ENCODE measurements around the gene GNB1.
"Not testable (repeated sequence)": the region's sequence is repeated elsewhere in the genome, so short reads cannot be mapped to it uniquely, and the experiment has no call there.

GNB1 gene

DNA sequence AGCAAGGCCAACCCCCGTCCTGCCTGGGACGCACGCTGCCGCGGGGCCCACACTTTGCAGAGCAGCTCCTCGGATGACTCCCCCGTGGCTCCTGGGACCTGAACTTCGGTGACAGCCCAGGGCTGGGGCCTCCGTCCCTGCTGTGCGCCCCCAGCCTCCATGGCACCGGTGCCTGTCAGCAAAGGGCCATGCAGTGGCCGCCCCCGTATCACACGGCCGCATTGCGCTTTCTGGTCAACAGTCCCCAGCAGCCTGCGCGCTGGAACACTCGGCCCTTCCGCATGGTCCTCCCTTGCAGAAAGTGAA is 130.6 kb downstream of the GNB1 start:
- no peak for DNase-seq (ENCODE audit: low read depth)

DNA sequence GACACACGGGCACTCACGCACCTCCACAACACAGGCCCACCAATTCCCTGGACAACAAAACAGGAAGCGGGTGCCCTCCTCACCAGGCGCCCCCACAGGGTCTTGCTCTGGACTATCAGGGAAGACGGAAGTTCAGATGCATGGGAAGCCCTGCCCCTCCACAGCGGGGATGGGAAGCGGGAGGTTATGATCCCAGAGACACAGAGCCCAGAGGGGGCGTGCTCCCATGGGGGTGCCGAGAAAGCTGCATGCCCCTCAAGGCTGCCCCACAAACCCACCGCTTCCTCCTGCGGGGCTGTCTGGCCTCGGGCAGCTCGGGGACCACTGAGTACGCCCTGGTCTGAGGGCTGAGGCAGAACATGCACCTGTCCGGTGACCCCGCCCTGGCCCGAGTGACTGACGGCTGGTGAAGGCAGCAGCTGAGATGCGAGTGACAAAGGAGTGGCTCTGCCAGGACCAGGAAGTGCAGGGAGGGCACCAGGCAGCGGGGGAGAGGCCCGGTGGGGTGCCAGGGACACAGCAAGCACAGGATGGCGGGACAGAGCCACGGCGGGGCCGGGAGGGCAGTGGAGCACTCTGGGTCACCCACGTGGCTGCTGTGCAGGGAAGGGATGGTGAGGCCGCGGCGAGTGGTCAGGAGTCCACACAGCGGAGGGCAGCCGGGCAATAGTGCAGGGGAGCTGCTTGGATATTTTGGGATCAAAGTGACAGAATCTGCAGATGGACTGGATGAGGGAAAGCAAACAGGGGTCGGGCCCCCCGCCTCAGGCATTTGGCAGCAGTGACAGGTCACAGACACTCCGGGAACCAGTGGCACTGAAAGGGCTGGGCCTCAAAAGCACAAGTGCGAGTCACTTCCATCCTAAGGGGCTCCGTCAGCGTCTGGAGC is 131.2 kb downstream of the GNB1 start:
- no peak for DNase-seq (ENCODE audit: low read depth)

DNA sequence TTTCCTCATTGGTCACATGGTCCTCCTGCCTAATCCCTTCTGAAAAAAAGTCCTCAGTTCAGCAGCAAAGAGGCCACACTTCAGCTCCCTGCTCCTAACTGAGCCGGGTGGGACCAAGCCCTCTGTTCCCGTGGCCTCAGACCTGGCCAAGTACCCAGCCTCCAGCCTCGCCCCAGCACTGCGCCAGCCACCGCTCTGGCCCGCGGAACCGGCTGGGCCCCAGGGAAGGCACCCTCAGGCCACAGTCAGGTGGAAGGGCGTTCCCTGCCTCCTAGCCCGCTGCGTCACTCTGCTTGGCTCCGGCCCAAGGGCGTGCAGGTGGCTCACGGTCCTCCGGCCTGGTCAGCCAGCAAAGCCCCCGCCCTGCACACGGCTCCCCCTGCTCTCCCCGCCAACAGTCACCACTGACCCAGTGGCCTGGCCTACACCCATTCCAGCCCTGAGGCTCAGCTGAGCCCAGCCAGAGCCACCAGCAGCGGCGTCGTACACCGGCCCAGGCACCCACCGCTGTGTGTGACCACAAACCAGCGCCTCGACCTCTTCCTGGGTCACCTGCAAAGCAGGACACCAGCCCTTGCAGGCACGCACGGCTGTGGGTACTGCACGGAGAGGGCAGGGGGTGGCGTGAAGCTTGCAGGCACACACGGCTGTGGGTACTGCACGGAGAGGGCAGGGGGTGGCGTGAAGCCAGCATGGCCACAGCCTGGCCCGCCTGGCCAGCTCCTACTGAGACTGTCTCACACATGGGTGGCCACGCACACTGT is 132.0 kb downstream of the GNB1 start:
- no peak for DNase-seq (ENCODE audit: low read depth)

DNA sequence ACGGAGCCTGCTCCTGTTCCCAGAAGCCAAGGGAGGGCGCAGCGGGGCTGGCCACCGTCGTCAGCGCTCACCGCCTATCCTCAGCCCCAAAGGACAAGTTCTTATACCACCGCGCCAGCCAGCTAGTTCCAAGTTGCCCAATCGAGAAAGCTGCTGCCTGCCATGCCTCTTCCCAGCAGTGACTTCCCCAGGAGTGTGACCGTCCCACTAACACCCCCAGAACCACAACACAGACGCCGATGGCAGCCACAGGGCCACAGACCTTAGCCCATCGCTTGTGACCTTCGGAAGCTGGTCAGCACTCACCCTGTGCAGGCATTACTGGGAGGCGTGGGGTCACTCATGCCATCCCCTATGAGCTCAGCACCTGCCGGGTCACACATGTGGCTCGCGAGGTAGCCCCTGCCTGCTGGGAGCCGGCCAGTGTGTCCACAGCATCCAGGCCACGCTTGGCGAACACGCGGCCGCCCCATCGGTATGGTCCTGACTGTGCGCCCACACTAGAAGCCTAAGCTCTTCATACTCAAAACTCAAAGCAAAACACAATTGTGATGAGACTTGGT is 132.7 kb downstream of the GNB1 start:
- no peak for DNase-seq (ENCODE audit: low read depth)

DNA sequence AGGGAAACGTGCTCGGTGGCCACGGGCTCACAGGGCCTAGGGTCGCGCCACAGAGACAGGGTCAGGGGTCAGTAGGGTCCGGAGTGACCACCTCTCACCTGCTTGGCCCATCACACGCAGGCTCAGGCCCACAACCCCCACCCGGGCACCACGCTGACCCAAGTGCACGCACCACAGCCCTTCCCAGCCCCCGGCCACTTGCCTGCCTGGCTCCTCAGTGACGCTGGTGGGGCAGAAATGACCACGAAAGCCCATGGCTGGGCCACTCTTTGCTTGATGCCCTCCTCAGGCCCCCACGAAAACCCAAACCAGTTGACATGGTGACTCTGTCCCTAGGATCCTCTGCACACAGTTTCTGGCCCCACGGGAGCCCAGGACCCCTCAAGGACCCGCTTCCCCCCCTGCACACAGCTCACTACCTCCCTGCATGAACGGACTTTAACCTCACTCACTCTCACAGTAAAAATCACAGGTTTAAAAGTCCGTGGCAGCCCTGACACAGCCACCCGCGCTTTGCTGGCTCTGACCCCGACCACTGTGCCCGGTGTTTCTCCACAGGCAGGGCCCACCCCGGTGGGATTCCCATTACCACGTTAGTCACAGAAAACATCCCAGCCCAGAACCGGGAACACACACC is 133.3 kb downstream of the GNB1 start:
- DNase-seq (ENCODE audit: low read depth): no peak

DNA sequence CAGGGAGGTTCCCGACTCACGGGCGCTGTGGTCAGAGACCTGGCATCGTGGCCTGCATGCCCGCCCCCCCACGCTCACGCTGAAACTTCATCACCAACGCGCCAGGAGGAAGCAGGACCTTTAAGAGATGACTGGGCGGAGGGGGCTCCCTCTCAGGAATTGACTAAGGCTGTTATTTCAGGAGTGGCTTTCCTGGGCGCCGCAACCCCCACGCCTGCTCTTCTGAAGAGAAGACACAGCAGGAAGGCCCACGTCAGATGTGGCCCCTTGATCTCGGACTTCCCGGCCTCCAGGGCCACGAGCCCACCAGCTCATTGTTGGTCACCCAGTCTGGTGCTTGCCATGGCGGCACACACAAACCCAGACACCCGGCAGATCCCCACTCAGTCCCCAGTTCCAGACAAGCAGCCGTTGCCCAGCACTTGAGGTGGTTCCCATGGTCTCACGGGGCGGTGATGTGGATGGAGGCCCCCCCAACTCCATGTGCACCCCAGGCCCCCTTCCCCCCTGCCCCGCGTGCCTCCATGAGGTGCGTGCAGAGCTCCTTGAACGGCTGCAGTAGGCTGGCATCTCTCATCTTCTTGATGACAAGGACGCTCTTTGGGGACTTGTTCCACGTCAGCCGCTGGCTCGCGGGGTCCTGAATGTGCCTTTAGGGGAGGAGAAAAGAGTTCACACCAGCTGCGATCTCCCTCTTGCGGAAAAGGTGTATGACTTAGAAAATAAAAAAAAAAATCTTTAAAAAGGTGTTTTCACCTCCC is 134.0 kb downstream of the GNB1 start:
- no peak for DNase-seq (ENCODE audit: low read depth)

DNA sequence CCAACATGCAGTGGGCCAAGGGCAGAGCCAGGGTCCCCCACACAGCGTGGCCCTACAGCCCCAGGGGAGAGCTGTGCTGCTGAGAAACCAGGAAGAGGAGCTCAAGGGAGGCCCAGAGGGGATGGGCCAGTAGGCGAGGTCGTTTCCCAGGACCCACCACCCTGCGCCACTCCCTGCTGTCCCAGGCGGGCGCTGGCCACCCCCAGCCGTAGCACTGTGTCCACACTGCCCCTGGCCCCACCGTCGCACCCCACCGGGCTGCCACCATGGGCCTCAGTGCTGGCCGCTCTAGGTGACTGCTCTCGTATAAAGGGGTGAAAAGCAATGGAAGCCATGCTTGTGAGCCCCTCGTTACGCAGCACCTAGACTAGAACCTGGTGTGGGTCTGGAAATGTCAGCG is 135.0 kb downstream of the GNB1 start:
- DNase-seq (ENCODE audit: low read depth): no peak

DNA sequence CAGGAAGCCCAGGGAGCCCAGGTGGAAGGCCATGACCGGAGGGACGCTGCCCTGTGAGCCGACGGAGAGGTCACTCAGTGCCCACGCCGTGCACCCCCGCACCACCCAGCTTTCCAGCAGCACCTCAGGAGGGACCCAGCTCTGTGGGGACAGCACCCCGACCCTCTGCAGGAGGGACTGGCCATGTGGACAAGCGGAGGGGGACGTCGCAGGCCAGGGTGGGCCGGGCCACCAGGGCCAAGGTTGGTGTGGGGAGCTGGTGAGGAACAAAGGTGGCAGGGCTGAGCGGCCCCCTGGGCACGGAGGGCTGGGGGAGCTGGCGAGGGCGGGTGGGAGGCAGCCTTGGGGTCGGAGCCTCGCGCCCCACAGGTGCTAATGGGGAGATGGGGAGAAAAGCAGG is 135.5 kb downstream of the GNB1 start:
- no peak for DNase-seq (ENCODE audit: low read depth)

DNA sequence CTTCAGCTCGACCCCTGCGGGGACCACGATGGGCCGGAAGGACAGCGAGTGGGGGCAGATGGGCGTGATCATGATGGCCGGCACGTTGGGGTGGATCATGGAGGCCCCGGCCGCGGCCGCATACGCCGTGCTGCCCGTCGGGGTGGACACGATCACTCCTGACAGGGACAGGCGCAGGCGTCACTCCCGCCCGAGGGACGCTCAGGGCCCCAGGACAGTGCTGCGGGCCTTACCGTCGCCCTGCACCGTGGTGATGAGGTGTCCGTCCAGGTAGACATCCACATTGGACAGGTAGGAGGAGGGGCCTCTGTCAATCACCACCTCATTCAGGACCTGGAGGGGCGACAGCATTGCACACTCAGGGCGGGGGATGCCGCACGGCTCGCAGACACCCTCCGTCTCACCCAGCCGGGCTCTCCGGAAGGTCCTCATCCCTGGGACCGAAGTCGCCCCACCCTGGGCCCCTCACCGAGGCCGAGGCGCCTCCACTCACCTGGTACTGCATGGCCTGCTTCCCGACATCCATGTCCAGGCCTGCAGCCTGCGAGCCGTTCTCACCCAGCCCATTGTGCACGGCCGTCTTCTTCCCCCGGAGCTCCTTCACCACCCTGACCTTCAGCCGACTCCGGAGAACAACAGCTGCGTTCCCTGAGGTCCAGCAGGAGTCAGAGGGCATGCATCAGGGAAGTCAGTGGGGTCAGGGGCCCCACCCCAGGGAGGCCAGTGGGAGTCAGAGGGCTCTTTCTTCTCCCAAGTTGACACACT is 136.7 kb downstream of the GNB1 start:
- DNase-seq (ENCODE audit: low read depth): no peak

DNA sequence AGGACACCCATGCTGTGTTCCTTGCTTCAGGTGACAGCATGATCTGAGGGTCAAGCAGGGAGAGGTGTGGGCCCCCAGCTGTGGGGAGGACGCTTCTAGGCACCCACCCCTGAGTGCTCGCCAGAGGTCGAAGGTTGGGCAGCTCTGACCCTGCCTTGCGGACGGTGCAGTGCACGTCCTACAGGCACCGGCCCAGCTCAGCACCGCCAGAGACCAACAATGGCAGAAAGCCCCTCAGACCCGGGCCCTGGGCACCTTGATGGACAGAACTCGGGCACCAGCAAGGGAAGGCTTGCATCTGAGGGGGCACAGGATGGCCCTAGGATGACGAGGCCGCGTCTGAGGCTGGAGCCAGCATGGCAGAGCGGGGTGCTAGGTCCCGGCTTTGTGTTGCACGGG is 137.3 kb downstream of the GNB1 start:
- DNase-seq (ENCODE audit: low read depth): no peak

DNA sequence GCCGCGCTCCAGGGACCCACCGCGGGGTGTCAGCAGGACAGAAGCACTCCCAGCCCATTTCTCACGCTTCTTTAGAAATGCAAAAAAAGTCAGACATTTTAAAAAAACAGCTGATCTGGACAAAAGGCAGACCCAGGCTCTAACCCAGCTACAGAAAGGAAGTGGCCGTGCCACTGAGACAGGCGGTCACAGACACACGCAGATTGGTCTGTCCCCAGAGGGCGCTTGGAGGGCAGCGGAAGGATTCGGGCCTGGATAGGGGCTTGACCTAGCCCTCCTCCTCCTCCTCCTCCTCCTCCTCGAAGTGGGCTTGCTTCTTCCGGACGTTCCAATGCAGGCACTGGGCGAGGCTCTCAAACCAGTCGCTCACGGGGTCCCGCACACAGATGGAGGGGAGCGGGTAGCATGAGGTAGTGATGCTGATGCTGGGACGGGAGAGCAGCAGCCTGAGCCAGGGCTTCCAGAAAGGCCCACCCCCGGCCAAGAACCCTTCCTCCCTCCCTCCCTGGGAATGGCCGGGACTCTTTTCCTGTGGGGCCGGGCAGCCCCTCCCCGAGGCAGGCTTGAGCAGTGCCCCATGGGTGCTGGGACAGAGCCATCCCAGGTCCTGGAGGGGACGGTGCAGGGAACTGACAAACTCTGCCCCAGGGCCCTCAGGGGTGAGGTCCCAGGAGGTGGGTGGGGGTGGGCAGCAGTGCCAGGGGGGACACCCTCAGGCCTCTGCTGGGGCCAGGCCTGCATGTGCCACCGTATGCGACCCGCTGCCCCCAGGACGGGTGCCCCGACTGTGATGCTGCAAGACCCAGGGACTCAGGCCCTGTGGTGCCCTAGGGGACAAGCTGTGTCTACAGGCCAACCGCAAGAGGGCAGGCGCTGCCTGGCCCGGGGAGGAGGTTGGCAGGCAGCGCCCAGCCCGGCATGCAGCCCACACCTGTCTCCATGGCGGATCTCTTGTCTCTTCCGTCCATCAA is 138.0 kb downstream of the GNB1 start:
- no peak for DNase-seq (ENCODE audit: low read depth)

DNA sequence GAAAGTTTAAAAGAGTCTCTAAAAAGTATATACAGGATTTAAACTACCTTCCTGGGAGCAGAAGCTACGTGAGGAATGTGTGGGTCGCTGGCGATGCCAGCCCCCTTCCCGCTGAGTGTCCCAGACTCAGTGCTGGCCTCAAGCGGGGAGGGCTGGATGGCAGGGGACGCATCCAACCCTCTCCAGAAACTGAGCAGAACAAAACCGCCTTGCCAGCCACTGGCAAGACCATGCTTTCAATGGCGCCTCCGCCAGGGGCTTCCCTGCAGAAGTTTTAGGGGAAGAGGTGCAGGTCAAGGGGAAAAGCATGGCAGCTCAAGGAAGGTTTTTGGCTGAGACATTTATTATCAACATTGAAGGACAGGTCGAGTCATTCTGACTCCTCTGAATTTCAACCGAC is 138.7 kb downstream of the GNB1 start:
- no peak for DNase-seq (ENCODE audit: low read depth)

DNA sequence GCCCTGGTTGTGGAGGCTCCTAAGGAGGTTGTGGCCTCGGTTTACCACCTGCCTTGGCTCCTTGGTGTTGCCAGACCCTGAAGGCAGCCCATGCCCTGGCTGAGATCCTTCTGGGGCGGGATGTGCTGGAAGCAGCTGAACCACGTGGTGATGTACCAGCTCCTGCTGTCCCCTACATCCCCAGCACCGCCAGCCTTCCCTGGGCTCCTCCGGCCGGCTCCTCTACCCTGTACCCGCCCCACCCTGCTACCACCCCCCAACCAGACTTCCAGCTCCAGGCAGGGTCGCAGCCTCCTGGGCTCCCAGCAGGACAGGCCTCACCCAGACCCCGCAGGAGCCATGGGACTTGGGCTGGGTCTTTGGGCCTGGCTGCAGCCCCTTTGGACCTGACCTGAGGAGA is 140.9 kb downstream of the GNB1 start:
- not testable (repeated sequence) for DNase-seq (ENCODE audit: low read depth)

DNA sequence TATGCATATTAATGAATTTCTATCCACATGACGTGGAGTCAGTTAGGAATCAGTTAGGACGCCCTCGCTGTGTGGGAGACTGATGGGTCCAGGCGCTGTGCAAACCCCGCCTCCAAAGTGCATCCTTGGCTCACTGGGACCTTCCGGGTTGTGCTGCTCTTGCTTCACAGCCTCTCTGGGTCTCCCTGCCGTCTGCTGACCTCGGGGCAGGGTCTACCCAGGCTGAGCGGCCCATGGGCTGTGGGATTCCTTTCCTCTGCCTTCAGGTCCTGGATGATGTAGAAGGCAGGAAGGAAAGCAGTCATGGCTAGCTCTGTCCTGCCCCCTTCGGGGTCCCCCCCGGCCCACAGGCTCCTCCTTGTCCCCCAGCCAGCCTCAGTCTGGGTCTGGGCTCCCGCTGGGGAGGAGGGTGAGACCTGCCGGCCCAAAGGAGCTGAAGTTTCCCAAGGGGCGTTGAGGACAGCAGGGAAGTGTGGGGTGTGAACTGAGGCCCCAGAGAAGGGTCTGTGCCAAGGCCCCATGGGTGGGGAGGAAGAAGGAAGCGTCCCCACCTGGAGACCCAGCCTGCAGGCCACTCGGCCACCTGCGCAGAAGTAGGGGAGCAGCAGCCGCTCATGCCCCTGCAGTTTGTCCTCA is 142.1 kb downstream of the GNB1 start:
- DNase-seq (ENCODE audit: low read depth): no peak

DNA sequence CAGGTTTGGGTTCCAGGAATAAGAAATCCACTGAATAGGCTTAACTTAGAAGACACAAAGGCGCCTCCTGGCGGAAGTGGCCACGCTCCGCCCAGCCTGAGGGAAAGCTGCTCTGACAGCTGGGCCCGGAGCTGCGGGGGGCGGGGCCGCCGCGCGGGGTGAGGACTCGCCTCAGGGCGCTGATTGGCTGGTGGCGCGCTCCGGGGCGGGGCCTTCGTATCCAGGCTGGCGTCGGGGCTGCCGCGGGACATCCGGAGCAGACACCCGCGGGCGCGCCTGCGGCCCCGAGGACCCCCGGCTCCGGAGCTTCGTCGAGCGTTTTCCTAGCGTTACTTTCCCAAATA is 144.3 kb downstream of the GNB1 start:
- DNase-seq (ENCODE audit: low read depth): not testable (repeated sequence)

DNA sequence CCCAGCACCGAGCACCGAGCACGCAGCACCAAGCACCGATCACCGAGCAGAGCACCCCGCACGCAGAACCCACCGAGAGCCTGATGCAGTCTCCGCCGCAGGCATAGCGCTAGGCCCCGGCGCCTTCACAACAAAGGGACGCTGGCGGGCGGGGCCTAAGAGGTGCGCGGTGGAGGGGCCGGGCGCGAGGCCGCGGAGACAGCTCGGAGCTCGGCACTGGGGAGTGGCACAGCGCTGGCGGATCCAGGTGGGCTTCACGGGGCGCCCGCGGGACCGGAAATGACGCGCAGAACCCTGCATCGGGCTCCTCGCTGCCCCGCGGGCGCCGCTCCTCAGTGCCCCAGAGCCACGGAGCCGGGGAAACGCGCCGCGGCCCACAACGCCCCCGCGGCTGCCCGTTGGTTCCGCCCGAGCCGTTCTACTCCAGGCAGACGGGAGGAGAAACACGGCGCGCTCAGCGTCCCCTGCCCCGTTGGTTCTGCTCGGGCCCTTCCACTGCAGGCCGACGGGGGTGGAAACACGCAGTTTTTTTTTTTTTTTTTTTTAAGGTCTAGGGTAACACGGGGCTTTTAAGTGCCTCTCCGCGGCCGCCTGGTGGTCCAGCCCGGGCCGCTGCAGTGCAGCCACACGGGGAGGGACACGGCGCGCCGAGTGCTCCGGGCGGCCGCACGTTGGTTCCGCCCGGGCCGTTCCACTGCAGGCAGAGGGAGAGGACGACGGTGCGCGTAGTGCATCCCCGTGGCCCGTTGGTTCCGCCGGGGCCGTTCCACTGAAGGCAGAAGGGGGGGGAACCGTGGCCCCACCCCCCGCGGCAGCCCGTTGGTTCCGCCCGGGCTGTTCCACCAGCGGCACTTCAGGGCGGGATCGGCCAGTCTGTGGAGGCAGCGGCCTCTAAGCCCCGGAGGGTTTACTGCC is 145.0 kb downstream of the GNB1 start:
- DNase-seq (ENCODE audit: low read depth): peak; percentile 61

DNA sequence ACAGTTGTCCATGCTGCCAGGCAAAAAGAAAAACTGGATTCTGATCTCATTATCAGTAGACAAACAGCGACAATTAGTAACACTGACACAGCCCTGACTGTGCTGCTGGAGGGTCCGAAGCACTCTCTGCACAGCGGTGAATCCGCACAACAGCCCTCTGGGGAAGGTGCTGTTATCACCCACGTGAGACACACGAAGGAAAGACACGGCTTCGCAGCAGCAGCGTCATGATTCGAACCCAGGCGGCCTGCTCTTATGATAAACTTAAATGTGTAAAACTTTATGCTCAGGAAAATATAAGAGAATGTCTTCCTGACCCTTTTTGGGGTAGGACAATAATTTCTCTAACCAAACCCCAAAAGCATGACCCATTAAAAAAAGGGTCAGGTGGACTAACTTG is 148.4 kb downstream of the GNB1 start:
- DNase-seq (ENCODE audit: low read depth): not testable (repeated sequence)

DNA sequence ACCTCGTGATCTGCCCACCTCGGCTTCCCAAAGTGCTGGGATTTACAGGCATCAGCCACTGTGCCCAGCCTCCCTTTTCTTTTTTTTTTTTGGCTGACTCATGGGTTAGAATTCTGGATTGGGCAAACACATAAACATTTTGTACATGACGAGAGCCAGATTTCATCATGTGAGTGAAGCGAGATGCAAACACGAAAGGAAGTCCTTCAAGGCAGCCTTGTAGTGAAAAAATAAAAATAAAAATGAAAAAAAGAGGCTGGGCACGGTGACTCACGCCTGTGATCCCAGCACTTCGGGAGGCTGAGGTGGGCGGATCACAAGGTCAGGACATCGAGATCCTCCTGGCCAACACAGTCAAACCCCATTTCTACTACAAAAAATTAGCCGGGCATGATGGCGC is 149.9 kb downstream of the GNB1 start:
- not testable (repeated sequence) for DNase-seq (ENCODE audit: low read depth)
